Peyer's patch (tissue), 4 donors: Measurements from ENCODE around the gene FTCDNL1.

ENCODE experiments used
- POLR2A ChIP-seq, 2 donors: fragments of 450-650 bp; IDR thresholded peaks; one replicate each; pipeline ENCODE4 v1.5.1; 2017; ENCODE audit warnings: antibody characterized with exemption in 2 of 2, mild to moderate bottlenecking in 2 of 2, moderate library complexity in 2 of 2
- TF ChIP-seq, protein P1 (sequence below), 6 experiments: fragments of 450-650 bp in 4 of 6; fragments of 200-600 bp in 2 of 6; sonication (generic) in 1 of 6; IDR thresholded peaks; one replicate each; pipeline ENCODE4 v1.5.1; 2017 to 2019; ENCODE audit warnings: antibody characterized with exemption in 6 of 6, mild to moderate bottlenecking in 3 of 6, moderate library complexity in 1 of 6

DNA sequence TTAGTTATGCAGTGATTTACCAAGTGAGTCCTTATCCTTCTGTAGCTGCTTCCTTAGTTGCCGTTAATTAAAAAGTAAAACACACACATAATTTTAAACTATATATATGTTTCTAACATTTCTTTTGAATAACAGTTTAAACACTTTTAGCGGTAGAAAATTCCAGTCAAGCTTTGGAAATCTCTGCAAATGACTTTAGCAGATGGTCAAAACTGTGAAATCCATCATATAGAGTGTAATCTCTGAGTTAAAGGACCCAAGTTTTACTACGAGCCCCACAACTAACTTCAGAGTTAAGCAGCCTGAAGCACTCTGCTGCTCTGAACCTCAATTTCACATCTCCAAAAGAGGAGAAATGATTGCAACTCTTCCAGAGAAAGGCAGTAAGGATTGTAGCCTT, 96.2 kb downstream of the FTCDNL1 start:
- TF ChIP-seq, protein P1, sequence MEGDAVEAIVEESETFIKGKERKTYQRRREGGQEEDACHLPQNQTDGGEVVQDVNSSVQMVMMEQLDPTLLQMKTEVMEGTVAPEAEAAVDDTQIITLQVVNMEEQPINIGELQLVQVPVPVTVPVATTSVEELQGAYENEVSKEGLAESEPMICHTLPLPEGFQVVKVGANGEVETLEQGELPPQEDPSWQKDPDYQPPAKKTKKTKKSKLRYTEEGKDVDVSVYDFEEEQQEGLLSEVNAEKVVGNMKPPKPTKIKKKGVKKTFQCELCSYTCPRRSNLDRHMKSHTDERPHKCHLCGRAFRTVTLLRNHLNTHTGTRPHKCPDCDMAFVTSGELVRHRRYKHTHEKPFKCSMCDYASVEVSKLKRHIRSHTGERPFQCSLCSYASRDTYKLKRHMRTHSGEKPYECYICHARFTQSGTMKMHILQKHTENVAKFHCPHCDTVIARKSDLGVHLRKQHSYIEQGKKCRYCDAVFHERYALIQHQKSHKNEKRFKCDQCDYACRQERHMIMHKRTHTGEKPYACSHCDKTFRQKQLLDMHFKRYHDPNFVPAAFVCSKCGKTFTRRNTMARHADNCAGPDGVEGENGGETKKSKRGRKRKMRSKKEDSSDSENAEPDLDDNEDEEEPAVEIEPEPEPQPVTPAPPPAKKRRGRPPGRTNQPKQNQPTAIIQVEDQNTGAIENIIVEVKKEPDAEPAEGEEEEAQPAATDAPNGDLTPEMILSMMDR (IDR thresholded peaks at IDR 0.05) = no peak
- TF ChIP-seq POLR2A (IDR thresholded peaks at IDR 0.05) = no peak
